ENCODE results near the gene SS18L1.

- TF ChIP-seq PRDM15 (CRISPR knock-in tag; IDR thresholded peaks at IDR 0.05): no peak
- TF ChIP-seq, protein P1, sequence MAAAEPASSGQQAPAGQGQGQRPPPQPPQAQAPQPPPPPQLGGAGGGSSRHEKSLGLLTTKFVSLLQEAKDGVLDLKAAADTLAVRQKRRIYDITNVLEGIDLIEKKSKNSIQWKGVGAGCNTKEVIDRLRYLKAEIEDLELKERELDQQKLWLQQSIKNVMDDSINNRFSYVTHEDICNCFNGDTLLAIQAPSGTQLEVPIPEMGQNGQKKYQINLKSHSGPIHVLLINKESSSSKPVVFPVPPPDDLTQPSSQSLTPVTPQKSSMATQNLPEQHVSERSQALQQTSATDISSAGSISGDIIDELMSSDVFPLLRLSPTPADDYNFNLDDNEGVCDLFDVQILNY (CRISPR knock-in tag; IDR thresholded peaks at IDR 0.05): no peak
- TF ChIP-seq, protein P2, sequence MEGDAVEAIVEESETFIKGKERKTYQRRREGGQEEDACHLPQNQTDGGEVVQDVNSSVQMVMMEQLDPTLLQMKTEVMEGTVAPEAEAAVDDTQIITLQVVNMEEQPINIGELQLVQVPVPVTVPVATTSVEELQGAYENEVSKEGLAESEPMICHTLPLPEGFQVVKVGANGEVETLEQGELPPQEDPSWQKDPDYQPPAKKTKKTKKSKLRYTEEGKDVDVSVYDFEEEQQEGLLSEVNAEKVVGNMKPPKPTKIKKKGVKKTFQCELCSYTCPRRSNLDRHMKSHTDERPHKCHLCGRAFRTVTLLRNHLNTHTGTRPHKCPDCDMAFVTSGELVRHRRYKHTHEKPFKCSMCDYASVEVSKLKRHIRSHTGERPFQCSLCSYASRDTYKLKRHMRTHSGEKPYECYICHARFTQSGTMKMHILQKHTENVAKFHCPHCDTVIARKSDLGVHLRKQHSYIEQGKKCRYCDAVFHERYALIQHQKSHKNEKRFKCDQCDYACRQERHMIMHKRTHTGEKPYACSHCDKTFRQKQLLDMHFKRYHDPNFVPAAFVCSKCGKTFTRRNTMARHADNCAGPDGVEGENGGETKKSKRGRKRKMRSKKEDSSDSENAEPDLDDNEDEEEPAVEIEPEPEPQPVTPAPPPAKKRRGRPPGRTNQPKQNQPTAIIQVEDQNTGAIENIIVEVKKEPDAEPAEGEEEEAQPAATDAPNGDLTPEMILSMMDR (IDR thresholded peaks at IDR 0.05): no peak
- TF ChIP-seq, protein P3, sequence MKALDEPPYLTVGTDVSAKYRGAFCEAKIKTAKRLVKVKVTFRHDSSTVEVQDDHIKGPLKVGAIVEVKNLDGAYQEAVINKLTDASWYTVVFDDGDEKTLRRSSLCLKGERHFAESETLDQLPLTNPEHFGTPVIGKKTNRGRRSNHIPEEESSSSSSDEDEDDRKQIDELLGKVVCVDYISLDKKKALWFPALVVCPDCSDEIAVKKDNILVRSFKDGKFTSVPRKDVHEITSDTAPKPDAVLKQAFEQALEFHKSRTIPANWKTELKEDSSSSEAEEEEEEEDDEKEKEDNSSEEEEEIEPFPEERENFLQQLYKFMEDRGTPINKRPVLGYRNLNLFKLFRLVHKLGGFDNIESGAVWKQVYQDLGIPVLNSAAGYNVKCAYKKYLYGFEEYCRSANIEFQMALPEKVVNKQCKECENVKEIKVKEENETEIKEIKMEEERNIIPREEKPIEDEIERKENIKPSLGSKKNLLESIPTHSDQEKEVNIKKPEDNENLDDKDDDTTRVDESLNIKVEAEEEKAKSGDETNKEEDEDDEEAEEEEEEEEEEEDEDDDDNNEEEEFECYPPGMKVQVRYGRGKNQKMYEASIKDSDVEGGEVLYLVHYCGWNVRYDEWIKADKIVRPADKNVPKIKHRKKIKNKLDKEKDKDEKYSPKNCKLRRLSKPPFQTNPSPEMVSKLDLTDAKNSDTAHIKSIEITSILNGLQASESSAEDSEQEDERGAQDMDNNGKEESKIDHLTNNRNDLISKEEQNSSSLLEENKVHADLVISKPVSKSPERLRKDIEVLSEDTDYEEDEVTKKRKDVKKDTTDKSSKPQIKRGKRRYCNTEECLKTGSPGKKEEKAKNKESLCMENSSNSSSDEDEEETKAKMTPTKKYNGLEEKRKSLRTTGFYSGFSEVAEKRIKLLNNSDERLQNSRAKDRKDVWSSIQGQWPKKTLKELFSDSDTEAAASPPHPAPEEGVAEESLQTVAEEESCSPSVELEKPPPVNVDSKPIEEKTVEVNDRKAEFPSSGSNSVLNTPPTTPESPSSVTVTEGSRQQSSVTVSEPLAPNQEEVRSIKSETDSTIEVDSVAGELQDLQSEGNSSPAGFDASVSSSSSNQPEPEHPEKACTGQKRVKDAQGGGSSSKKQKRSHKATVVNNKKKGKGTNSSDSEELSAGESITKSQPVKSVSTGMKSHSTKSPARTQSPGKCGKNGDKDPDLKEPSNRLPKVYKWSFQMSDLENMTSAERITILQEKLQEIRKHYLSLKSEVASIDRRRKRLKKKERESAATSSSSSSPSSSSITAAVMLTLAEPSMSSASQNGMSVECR (CRISPR knock-in tag; IDR thresholded peaks at IDR 0.05; ENCODE audit: borderline replicate concordance): no peak
- TF ChIP-seq, protein P4, sequence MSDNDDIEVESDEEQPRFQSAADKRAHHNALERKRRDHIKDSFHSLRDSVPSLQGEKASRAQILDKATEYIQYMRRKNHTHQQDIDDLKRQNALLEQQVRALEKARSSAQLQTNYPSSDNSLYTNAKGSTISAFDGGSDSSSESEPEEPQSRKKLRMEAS (CRISPR knock-in tag; IDR thresholded peaks at IDR 0.05): no peak
- no peak for TF ChIP-seq JUN (CRISPR knock-in tag; IDR thresholded peaks at IDR 0.05)
Measured at GRCh38 chr20:62168061-62168460, 24.5 kb downstream of the SS18L1 start.

Data from WTC11 (cell line).